HG02884 (cell line): Measurements from ENCODE around the gene FLNA.
"Not testable (repeated sequence)": the region's sequence is repeated elsewhere in the genome, so short reads cannot be mapped to it uniquely, and the experiment has no call there.

ENCODE experiments used
- ATAC-seq: cut with Tn5 transposase; IDR thresholded peaks from one replicate; pipeline ENCODE4 v1.9.1; 2021; ENCODE audit warnings: mild to moderate bottlenecking, moderate library complexity; ENCODE audit not compliant: unreplicated experiment

FLNA gene

DNA sequence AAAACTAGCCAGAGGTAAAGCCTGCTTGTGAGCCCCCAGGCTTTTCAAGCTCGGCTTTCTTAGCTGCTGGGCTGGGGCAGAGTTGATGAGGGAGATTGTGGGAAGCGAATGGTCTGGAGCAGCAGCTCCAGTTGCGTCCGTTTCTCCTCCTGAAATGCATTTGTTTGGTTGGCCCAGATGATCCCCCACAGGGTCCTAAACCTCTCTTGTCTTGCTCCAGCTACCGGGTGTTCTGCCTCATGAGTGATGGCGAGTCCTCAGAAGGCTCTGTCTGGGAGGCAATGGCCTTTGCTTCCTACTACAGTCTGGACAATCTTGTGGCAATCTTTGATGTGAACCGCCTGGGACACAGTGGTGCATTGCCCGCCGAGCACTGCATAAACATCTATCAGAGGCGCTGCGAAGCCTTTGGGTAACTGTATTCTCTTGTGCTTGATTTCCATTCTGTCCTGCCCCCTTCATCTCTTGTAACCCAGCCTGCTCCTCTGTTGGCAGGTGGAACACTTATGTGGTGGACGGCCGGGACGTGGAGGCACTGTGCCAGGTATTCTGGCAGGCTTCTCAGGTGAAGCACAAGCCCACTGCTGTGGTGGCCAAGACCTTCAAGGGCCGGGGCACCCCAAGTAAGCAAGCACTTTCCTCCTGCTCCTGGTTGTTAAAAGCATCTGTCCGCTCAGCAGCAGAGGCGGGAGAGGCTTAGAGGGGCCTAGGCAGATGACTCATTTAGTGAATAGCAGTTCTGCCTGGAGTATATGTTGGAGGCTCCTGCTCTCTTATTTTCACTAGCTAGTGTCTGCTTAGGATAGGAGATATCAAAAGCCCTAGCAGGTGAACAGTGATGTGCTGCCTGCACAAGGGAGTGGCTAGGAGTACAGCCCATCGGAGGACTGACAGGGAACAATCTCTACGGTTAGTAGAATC, 63.6 kb downstream of the FLNA start:
- ATAC-seq = no peak

DNA sequence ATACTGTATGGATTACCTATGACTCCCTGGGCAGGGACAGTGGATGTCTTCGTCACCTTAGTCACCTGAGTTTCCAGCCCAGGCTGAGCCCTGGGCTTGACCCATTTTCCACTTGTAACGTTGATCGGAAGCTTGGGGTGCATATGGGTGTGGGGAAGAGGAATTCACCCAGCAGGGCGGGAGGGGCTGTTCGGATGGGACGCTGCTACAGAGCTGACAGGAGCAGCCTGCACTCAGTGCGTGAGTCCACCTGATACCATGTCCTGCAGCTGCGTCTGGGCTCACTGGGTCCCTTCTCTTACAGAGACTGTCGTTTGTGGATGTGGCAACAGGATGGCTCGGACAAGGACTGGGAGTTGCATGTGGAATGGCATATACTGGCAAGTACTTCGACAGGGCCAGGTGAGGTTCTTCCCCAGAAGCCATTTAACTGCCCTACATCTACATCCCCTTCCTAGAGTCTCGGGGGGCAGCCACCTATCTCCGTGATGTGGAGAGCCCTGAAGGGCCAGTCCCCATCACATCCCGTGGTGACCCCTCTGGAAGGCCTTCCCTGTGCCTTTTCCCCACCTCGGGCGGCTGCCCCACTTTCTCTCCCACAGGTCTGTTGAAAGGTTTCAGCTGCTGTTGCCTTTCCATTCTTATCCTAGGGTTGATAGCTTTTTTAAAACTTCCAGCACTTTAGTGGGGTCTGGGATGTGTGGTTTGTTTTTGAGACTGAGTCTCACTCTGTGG, 65.2 kb downstream of the FLNA start:
- no peak for ATAC-seq

DNA sequence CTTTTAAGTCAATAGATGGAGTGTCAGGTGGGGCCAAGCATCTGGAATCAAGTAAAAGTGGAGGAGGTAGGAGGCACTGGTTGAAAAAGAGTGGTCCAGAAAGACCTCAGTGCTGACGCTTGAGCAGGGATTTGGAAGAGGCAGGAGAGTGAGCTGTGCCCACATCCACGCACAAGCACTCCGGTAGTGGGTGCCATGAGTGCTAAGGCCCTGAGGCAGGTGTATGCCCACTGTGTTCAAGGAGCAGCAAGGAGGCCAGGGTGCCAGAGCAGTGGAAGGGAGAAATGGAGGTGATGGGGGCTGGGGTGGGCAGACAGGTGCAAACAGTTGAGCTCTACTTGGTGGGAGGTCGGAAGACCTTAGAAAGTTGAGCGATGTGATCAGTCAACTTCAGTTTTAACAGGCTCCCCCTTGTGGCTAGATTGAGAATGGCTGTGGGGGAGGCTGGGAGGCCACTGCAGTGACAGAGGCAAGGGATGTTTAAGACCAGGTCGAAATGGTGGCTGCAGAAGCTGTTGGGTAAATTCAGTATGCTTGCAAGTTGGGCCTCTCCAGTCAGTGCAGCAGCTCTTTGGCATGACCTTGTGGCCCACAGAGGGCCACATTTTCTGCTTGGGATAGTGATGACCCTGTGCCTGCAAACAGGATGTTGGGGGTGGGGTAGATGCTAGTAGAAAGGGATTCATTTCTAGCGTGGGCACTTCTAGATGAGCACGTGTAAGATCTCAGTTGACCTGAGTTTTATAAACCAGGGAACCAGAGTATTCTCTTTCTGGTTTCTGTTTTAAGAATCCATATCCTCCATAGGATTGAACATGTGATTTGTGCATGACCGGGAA, 66.1 kb downstream of the FLNA start:
- ATAC-seq = no peak

DNA sequence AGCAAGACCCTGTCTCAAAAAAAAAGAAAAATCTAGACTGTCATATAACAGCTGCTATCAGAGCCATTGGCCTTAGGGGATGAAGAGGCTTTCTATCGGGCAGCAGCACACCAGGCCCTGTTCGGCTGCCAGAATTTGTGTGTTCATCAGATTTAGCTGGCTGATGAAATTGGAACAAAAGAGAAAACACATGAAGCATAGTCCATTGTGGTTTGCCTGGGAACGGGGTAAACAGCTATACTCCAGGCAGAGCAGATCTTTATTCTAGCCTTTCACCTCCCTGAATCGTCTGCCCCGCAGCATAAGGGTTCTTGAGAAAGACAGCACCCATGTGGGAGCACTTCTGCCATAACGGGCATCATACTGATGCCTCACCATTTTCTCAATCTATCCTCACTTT, 67.2 kb downstream of the FLNA start:
- ATAC-seq = no peak

DNA sequence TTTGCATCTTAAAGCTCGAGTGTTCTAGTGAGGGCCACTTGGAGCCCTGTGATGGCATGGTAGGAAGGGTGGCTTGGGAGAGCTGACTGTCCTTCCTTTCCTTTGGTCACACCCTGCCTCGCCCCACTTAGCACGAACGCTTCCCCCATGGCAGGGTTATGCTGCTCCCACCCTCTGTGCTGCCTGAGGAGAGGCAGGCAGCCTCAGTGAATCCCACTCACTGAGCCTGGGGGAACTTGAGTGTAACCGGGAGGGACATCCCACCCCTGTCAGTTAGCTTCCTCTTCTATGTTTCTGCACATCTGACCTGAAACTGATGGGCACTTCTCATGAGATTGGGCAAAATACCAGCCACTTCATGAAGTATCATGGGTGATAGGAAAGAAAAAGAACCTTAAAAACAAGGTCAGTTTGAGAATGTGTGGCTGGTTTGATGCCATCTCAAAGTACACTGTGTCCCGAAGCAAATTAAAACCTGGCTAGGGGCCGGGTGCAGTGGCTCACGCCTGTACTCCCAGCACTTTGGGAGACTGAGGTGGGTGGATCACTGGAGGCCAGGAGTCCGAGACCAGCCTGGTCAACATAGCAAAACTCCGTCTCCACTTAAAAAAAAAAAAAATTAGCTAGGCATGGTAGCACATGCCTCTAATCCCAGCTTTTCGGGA, 68.8 kb downstream of the FLNA start:
- ATAC-seq = no peak

DNA sequence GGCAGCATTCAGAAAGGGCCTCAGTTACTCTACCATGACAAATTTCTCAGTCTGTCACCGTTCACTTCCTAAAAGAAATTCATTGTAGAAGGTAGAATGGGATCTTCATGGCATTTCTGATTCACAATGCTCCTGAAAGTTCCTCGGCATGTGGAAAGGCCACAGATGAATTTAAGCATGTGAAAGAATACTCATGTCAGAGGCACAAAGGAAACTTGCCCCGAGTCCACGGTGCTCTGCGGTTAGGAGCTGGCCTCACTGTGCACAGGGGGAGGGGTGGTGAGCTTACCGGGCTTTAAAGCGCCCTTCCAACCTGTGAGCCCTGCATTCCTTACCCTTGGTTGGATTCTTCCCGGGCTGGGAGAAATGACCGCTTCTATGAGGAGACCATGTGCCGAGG, 69.6 kb downstream of the FLNA start:
- no peak for ATAC-seq

DNA sequence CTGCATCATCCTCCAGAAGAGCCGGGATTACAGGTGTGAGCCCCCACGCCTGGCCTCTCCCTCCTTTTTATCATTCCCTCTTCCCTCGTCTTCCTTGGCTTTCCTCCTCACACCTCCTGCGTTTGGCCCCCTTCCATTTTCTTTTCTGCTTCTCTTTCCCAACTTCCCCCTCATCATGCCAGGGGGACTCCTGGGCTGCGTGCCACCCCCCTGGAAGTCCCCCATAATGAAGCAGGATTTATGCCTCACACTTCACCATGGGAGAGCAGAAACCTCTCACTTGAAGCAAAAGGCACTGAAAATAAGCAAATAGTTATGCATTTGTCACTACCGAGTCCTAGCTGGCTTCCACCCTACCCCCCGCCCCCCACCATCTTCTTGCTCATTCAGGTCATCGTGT, 71.0 kb downstream of the FLNA start:
- no peak for ATAC-seq

DNA sequence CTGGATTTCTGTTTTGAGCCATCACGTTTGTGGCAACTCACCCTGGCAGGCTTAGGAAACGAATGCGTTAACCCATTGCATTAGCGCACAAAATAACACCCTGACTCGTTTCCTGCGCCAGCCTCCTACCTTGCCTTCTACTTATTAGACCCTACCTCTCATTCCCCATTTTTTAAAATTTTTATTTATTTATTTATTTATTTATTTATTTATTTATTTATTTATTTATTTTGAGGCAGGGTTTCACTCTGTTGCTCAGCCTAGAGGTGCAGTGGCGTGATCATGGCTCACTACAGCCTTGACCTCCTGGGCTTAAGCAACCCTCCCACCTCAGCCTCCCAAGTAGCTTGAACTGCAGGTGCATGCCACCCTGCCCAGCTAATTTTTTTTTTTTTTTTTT, 71.4 kb downstream of the FLNA start:
- not testable (repeated sequence) for ATAC-seq

DNA sequence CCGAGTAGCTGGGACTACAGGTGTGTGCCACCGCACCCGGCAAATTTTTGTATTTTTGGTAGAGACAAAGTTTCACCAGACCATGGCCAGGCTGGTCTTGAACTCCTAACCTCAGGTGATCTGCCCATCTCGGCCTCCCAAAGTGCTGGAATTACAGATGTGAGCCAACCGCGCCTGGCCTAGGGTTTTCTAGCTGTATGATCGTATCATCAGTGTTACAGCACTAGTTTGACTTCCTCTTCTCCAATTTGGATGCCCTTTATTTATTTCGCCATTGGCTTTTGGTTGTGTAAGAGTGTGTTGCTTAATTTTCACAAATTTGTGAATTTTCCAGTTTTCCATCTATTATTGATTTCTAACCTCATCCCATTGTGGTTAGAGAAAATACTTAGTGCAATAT, 73.6 kb downstream of the FLNA start:
- no peak for ATAC-seq
